K562 (cell line): Measurements from ENCODE around the gene PRKAR1B.

Experiments
- ATF1 ChIP-seq, 2 experiments: fragments of 450-650 bp in 1 of 2; IDR thresholded peaks; 2 replicates each; pipeline ENCODE4 v1.6.1; 2016; ENCODE audit warnings: missing compliant biosample characterization in 1 of 2, missing genetic modification characterization in 1 of 2
- CTCF ChIP-seq, 3 experiments: IDR thresholded peaks in 2 of 3; conservative IDR thresholded peaks in 1 of 3; 2 replicates each; pipeline ENCODE4 v1.5.1; 2011 to 2012; ENCODE audit warnings: low read length in 3 of 3, mild to moderate bottlenecking in 3 of 3, control low read depth in 2 of 3, improper control_type of control experiment in 1 of 3, inconsistent platforms in 1 of 3, low read depth in 1 of 3, mixed read lengths in 1 of 3, moderate library complexity in 1 of 3; ENCODE audit not compliant: insufficient read depth in 2 of 3
- GATAD2A ChIP-seq: fragments of 450-650 bp; IDR thresholded peaks from 2 replicates; pipeline ENCODE4 v1.6.1; 2017
- KAT7 ChIP-seq: sonication (generic); formaldehyde crosslinking; IDR thresholded peaks from 2 replicates; pipeline ENCODE4 v1.8.0; 2022; ENCODE audit warnings: missing genetic modification reagents, mild to moderate bottlenecking, borderline replicate concordance
- POLR2A ChIP-seq: fragments of 450-650 bp; conservative IDR thresholded peaks from 2 replicates; pipeline ENCODE4 v1.6.1; 2016
- POLR2AphosphoS5 ChIP-seq: IDR thresholded peaks from 2 replicates; pipeline ENCODE4 v1.6.1; 2011; ENCODE audit warnings: mild to moderate bottlenecking, low read depth, low read length, moderate library complexity; ENCODE audit not compliant: control insufficient read depth, insufficient read depth
- TBL1XR1 ChIP-seq, 2 experiments: IDR thresholded peaks; 2 replicates each; pipeline ENCODE4 v1.6.1; 2012; ENCODE audit warnings: improper control_type of control experiment in 2 of 2, low read length in 2 of 2, mild to moderate bottlenecking in 1 of 2
- TCF7L2 ChIP-seq: fragments of 150-350 bp; IDR thresholded peaks from 2 replicates; pipeline ENCODE4 v1.6.1; 2016; ENCODE audit warnings: low read depth, mild to moderate bottlenecking, low read length, moderate library complexity
- ZNF184 ChIP-seq: sonication (generic); formaldehyde crosslinking; IDR thresholded peaks from 2 replicates; pipeline ENCODE4 v1.5.0; 2020; ENCODE audit warnings: missing genetic modification reagents
- ZNF766 ChIP-seq: fragments of 200-800 bp; sonication (Bioruptor generic); conservative IDR thresholded peaks from 2 replicates; pipeline ENCODE4 v1.6.1; 2016; ENCODE audit warnings: missing genetic modification characterization, missing compliant biosample characterization
- TF ChIP-seq, protein P1 (sequence below), 2 experiments: fragments of 450-650 bp; IDR thresholded peaks; 2 replicates each; pipeline ENCODE4 v1.6.1; 2016; ENCODE audit warnings: mild to moderate bottlenecking in 2 of 2, borderline replicate concordance in 1 of 2, low read depth in 1 of 2, moderate library complexity in 1 of 2

DNA sequence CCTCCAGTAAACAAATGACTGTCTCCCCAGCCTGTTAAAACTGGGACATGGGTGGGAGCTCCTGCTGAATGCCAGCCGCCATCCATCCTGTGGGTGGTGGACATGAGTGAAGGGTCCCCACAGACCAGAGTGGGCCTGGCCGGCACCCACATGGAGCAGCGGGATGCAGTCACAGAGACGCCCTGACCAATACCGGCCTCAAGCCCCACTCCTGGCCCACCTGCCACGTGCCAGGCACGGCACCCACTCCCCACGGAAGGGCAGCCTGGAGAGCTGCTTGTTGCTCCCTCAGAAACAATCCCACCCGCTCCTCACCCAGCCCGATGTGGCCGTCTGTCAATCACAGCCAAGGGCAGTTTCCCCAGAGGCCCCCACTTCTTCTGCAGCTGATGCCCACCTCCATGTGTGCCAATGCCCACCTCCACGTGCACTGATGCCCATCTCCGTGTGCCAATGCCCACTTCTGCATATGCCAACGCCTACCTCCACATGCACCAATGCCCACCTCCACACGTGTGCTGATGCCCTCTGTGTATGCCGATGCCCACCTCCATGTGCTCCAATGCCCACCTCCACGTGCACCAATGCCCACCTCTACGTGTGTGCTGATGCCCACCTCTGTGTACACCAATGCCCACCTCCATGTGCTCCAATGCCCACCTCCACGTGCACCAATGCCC is 43.4 kb downstream of the PRKAR1B start:
- no peak for TF ChIP-seq TCF7L2
- TF ChIP-seq POLR2A = no peak
- no peak for TF ChIP-seq ZNF766 (CRISPR knock-in tag)
- no peak for TF ChIP-seq KAT7
- TF ChIP-seq CTCF (IDR thresholded peaks at IDR 0.05 in 2 of 3, conservative IDR thresholded peaks at IDR 0.05 in 1 of 3; ENCODE audit: insufficient read depth in 2 of 3, low read depth in 1 of 3, low read length in 3 of 3) = no peak
- TF ChIP-seq ATF1 (CRISPR knock-in tag; IDR thresholded peaks at IDR 0.05) = no peak
- TF ChIP-seq ATF1 (tag; IDR thresholded peaks at IDR 0.05) = no peak
- TF ChIP-seq, protein P1, sequence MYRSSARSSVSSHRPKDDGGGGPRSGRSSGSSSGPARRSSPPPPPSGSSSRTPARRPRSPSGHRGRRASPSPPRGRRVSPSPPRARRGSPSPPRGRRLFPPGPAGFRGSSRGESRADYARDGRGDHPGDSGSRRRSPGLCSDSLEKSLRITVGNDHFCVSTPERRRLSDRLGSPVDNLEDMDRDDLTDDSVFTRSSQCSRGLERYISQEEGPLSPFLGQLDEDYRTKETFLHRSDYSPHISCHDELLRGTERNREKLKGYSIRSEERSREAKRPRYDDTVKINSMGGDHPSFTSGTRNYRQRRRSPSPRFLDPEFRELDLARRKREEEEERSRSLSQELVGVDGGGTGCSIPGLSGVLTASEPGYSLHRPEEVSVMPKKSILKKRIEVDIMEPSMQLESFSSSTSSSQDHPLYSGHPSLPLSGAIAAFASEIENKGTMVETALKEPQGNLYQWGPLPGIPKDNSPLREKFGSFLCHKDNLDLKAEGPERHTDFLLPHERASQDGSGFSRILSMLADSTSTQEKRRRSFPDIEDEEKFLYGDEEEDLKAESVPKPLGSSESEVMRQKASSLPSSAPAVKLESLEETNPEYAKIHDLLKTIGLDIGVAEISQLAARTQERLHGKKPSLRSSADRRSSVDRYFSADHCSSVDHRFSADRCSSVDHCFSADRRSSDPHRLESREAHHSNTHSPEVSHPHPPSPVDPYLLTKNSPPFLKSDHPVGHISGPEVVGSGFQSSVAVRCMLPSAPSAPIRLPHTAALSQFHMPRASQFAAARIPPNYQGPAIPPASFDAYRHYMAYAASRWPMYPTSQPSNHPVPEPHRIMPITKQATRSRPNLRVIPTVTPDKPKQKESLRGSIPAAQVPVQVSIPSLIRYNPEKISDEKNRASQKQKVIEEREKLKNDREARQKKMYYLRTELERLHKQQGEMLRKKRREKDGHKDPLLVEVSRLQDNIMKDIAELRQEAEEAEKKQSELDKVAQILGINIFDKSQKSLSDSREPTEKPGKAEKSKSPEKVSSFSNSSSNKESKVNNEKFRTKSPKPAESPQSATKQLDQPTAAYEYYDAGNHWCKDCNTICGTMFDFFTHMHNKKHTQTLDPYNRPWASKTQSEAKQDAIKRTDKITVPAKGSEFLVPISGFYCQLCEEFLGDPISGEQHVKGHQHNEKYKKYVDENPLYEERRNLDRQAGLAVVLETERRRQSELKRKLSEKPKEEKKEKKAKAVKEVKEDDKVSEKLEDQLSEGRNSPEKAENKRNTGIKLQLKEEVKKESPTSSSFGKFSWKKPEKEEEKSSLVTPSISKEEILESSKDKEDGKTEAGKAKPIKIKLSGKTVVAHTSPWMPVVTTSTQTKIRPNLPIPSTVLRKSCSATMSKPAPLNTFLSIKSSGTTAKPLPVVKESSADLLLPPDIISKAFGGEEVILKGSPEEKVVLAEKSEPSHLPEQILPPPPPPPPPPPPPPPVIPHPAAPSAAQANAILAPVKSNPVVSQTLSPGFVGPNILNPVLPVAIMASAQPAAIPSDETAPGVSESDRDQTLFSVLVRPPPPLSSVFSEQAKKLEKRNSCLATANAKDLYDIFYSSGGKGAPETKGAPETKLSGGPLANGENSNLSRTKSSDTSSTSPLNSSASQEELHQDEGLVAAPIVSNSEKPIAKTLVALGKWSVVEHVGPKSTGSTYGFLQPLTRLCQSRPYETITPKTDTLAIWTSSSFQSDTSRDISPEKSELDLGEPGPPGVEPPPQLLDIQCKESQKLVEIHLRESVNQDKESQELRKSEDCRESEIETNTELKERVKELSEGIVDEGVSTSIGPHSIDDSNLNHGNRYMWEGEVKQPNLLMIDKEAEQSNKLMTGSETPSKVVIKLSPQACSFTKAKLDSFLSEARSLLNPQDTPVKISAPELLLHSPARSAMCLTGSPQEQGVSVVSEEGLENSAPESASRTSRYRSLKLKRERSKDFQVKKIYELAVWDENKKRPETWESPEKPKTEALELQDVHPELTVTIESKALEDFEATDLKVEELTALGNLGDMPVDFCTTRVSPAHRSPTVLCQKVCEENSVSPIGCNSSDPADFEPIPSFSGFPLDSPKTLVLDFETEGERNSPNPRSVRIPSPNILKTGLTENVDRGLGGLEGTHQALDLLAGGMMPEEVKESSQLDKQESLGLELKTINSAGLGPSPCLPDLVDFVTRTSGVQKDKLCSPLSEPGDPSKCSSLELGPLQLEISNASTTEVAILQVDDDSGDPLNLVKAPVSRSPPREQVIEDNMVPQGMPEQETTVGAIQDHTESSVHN (IDR thresholded peaks at IDR 0.05; ENCODE audit: borderline replicate concordance in 1 of 2, low read depth in 1 of 2) = no peak
- TF ChIP-seq POLR2AphosphoS5 = no peak
- TF ChIP-seq GATAD2A = no peak
- TF ChIP-seq ZNF184 (CRISPR knock-in tag) = no peak
- no peak for TF ChIP-seq TBL1XR1 (IDR thresholded peaks at IDR 0.05; ENCODE audit: low read length in 2 of 2)
